GM12874 (cell line): ENCODE measurements around the gene SCPEP1.

Experiments used
- TF ChIP-seq, protein P1 (sequence below): IDR thresholded peaks from 2 replicates; pipeline ENCODE4 v1.5.1; 2011; ENCODE audit warnings: low read depth, mild to moderate bottlenecking, control low read depth, low read length, moderate library complexity; ENCODE audit not compliant: insufficient read depth

Gene SCPEP1, protein sequence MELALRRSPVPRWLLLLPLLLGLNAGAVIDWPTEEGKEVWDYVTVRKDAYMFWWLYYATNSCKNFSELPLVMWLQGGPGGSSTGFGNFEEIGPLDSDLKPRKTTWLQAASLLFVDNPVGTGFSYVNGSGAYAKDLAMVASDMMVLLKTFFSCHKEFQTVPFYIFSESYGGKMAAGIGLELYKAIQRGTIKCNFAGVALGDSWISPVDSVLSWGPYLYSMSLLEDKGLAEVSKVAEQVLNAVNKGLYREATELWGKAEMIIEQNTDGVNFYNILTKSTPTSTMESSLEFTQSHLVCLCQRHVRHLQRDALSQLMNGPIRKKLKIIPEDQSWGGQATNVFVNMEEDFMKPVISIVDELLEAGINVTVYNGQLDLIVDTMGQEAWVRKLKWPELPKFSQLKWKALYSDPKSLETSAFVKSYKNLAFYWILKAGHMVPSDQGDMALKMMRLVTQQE

DNA sequence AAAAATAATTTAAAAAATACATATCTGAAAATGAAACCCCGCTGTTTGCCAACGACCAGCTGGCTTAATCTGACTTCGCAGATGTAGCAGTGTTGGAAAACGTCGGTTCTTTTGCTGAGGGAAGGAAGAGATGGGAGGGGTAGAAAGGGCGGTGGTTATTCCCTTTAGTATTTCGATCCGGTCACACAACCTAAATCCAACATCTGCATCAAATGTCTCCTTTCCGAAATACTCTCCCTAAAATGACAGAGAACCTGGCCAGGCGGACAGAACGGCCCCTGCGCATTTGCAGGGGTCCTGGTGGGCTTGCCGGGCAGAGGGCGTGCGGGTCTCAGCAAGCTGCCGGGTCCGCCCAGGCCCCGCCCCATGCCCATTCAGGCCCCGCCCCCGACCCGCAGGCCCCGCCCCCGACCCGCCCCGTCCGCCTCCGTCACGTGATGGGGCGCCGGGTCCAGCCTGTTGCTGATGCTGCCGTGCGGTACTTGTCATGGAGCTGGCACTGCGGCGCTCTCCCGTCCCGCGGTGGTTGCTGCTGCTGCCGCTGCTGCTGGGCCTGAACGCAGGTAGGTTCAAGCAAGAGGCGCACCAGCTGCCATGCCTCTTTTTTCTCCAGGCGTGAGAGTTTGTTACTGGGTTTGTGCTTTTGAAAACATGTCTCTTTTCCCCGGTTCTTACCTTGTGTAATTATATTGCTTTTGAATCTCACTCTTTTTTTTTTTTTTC is at the start of gene SCPEP1:
Gene SCPEP1, plus strand, starts transcription at position 459 of the 723 bp plus-strand sequence. Its CDS starts 29 bp downstream, at position 488.
- TF ChIP-seq, protein P1, sequence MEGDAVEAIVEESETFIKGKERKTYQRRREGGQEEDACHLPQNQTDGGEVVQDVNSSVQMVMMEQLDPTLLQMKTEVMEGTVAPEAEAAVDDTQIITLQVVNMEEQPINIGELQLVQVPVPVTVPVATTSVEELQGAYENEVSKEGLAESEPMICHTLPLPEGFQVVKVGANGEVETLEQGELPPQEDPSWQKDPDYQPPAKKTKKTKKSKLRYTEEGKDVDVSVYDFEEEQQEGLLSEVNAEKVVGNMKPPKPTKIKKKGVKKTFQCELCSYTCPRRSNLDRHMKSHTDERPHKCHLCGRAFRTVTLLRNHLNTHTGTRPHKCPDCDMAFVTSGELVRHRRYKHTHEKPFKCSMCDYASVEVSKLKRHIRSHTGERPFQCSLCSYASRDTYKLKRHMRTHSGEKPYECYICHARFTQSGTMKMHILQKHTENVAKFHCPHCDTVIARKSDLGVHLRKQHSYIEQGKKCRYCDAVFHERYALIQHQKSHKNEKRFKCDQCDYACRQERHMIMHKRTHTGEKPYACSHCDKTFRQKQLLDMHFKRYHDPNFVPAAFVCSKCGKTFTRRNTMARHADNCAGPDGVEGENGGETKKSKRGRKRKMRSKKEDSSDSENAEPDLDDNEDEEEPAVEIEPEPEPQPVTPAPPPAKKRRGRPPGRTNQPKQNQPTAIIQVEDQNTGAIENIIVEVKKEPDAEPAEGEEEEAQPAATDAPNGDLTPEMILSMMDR = no peak

DNA sequence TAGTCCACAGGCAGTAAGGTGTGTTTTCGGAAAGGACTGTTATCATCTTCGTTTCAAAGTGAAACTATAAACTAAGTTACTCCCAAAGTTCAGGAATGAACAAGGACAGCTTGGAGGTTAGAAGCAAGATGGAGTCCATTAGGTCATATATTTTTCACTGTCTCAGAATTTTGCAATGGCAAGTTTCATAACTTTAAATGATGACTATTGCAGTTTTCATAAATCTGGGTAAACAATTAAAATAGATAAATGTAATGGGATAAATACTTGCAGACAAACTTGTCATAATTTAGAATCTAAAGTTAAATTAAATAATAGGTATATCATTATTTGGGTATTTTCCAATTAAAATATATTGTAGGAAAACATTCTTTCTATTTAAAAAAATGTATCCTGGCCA is 49.3 kb upstream of the SCPEP1 start:
- TF ChIP-seq, protein P1 = no peak

DNA sequence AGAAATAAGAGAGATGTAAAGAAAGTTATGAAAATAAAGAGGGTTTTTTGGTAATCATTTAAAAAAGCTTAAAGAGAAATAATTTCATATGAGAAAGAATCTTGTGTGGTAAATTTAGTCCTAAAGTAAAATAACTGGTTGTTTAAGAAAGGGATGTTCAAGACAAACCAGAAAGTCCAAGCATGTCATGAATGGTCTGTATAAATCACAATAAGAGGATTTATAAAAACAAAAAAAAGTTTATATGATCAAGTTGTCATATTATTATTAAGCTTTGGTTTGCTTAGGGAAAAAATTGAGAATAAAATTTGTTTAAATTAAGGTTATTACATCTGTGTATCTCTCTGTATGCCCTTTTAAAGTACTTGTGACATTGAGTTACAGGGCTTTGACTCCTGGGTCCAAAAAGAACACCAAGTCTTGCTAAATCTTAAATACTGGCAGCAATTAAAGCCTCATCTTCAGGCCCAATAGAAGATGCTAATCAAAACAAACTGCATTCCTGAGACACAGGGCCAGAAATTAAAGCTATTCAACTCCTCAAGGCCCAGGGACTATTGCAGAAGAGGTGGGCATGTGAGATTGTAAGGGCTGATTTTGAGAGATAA is 48.5 kb upstream of the SCPEP1 start:
- TF ChIP-seq, protein P1 = no peak

DNA sequence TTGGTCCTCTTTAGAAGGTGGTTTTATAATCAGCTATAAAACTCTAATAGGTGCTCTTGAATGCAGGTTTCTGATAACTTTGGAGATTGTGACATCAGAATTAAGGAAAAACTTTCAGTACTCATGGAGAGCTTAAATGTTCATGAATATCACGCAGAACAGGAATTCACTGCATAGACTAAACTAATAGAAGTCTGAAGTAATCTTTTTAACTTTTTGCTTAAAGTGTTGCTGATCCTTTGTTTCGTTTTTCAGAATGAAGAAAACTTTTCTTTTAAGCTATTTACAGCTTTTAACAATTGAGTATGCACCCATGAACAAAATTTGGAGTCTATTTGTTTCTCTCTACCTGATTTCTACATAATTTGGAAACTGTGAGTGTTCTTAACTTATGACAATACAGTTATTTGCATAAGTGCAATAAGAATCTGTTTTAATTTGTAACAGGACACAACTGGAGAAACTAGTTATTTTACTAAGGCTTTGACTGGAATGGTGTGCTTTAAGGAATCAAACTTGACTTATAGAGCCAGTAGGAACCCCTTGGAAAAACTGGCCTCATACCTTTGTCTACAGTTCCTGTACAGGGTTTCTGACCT is 47.1 kb upstream of the SCPEP1 start:
- TF ChIP-seq, protein P1 = no peak

DNA sequence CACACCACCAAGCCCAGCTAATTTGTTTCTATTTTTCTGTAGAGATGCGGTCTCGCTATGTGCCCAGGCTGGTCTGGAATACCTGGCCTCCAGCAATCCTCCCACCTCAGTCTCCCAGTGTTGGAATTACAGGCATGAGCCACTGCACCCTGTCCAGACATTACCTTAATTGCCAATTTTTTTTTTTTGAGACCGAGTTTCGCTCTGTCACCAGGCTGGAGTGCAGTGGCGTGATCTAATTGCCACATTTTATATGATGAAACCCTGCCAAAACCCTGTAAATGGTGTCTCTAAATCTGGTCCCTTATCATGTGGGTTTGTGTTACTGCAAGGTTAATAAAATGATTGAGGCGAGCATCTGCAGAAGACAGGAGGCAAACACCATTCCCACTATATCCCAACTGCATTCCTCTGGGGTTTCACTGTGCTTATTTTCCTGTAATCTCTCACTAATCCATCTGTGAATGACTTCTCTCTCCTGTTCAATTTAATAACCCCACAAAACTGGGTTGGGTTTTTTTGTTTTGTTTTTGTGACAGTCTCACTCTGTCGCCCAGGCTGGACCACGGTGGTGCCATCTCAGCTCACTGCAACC is 44.7 kb upstream of the SCPEP1 start:
- TF ChIP-seq, protein P1 = no peak

DNA sequence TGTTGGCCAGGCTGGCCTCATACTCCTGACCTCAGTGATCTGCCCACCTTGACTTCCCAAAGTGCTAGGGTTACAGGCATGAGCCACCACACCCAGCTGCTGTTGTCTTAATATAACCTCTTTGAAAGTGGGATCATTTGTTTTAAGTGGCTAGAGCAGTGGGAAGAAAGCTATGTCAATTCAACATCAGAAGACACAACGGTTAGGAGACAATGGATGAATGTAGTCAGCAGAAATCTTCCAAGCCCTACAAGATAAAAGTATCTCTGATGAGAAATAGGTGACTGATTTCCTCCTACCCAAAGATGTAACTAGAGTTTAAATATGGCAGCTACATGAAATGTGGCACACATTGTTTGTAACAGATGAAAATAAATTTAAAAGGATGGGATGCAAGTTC is 44.1 kb upstream of the SCPEP1 start:
- TF ChIP-seq, protein P1 = no peak

DNA sequence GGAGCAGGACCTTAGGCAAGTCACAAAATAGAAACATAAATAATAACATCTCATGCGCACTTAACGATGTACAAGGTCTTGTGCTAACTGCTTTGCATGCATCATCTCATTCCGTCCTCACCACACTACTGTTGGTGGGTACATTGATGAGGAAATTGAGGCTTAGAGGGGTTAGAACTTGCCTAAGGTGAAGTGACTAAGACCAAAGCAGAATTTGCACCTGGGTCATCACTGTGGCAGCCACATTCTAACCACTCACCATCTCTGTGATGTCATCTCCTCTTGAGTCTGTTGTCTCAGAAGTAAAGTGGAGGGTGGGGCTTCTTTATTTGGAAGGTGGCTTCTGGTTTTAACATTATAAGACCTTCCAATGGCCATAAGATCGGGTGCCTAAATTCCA is 43.7 kb upstream of the SCPEP1 start:
- TF ChIP-seq, protein P1 = no peak
